ENCODE measurements around the gene CHMP1A.

CHMP1A gene

DNA sequence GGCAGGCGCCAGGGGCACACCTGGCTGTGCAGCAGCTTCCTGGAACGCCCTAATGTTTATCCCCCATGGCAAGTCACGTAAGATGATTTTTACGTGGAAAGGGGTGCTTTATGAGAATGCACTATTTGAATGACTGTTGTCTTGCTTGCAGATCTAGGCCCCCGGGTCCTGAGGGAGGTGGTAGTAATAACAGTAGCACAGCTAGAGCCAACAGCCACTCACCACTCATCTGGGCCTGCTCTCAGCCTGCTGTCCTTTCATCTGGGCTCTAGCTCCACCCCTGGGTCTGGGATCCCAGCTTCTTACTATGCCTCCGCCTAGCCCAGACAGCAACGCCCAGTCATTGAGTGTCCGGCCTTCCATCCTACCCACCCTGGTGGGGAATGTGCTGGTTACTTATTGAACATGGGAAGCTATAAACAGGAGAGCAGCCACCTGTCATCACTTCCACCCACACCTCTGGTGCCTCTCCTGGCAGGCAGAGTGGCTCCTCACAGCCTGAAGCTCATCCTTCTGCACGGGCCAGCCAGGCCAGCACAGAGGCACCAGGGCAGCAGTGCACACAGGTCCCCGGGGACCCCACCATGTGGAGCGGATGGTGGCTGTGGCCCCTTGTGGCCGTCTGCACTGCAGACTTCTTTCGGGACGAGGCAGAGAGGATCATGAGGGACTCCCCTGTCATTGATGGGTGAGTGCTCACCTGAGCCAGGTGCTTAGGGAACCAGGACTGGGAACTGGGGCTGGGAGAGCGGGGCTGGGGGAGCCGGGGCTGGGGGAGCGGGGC is 27.5 kb downstream of the CHMP1A start:
- no peaks in the 10 kb centered on the region for H3K36me3 ChIP-seq (ENCODE audit: control insufficient read depth, insufficient read depth, low read length)
- no peaks in the 10 kb centered on the region; the same call in 1 of the 2 replicates for H3K27me3 ChIP-seq (replicated peaks; ENCODE audit: control insufficient read depth, insufficient read depth, low read length)
- no peak for DNase-seq (ENCODE audit: extremely low read depth, insufficient read length)
- no peak overlapping the region for H3K4me3 ChIP-seq (replicated peaks; ENCODE audit: low read depth, low read length)
- TF ChIP-seq, protein P1, sequence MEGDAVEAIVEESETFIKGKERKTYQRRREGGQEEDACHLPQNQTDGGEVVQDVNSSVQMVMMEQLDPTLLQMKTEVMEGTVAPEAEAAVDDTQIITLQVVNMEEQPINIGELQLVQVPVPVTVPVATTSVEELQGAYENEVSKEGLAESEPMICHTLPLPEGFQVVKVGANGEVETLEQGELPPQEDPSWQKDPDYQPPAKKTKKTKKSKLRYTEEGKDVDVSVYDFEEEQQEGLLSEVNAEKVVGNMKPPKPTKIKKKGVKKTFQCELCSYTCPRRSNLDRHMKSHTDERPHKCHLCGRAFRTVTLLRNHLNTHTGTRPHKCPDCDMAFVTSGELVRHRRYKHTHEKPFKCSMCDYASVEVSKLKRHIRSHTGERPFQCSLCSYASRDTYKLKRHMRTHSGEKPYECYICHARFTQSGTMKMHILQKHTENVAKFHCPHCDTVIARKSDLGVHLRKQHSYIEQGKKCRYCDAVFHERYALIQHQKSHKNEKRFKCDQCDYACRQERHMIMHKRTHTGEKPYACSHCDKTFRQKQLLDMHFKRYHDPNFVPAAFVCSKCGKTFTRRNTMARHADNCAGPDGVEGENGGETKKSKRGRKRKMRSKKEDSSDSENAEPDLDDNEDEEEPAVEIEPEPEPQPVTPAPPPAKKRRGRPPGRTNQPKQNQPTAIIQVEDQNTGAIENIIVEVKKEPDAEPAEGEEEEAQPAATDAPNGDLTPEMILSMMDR (IDR thresholded peaks at IDR 0.05; ENCODE audit: insufficient read depth, low read length, poor library complexity, severe bottlenecking): no peak

DNA sequence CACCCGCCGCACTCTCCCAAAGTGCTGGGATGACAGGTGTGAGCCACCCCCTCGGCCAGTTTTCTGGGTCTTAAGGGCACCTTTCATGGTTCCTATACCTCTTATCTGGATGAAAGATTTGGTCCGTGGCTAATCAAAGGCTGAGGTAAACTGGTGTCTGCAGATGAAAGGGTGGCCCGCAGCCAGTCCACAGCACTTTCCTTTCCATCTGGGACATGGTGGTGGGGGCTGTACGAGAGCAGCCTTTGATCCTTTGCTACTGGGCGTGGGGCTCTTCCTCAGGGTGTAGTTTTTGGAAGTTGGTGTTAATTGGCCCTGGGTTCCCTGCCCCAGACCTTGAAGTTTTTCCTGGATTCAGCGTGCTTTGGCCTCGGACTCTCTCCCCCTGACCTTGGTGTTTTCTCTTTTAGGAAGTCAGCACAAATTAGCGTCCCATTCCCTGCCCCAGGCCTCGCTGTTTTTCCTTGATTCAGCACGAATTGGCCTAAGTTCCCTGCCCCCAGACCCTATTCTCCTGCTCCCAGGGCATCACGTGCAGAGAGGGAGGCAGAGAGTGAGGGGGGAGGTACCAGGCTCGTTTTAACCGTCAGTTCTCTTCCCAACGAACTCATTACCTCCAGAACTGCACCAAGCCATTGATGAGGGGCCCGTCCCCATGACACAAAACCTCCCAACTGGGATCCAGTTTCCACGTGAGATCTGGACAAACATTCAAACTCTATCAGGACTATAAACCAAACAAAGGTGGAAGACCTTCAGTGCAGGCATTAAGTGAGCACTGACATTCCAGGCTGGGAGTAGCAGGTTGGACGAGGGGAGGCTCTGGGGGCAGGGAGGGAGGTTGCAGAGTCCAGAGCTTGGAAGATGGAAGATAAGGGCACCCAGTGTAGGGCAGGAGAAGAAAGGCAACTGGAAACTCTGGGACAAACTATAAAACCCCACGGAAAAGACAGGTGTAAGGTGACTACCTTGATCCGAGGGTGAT is 32.4 kb downstream of the CHMP1A start:
- Histone ChIP-seq H3K4me3 (replicated peaks; ENCODE audit: low read depth, low read length) (no peak overlapping the region), H3K27me3 (replicated peaks; ENCODE audit: control insufficient read depth, insufficient read depth, low read length) (no peaks in the 10 kb centered on the region; the same call in 1 of the 2 replicates), H3K36me3 (ENCODE audit: control insufficient read depth, insufficient read depth, low read length) (no peaks in the 10 kb centered on the region)
- TF ChIP-seq, protein P1 (IDR thresholded peaks at IDR 0.05; ENCODE audit: insufficient read depth, low read length, poor library complexity, severe bottlenecking): no peak
- DNase-seq (ENCODE audit: extremely low read depth, insufficient read length): no peak

DNA sequence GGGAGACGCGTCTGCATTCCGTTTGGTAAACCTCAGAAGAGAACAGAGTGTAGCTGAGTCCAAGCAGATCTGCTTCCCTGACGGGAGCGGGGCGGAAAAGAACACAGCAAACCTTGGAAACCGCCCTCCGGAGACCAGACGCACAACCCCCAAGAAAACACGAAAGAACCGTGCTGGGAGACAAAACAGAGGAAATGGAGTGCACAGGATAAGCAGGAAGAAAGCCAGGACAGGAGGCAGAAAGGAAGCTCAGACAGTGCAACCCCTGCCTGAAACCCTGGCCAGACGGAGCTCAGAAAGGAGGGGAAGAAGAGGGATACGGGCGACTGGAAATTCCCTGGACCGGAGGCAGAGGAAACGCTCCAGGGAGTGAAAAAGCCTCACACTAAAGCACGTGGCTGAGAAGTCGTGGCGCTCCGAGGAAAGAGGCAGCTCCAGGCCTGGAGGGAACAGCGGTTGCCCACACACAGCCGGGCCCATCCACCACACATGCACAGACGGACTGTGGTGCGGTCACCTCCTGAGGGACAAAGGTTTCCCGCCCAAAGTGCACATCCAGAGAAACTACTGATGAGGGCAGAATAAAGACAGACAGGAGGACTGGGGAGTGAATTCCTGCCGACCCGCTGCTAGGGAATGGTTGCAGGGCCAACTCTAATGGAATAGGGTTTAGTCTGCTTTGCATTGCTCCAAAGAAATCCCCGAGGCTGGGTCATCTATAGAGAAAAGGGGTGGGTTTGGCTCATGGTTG is 33.8 kb downstream of the CHMP1A start:
- DNase-seq (ENCODE audit: extremely low read depth, insufficient read length): no peak
- H3K27me3 ChIP-seq (replicated peaks; ENCODE audit: control insufficient read depth, insufficient read depth, low read length): no peaks in the 10 kb centered on the region; the same call in 1 of the 2 replicates
- no peak overlapping the region for H3K4me3 ChIP-seq (replicated peaks; ENCODE audit: low read depth, low read length)

DNA sequence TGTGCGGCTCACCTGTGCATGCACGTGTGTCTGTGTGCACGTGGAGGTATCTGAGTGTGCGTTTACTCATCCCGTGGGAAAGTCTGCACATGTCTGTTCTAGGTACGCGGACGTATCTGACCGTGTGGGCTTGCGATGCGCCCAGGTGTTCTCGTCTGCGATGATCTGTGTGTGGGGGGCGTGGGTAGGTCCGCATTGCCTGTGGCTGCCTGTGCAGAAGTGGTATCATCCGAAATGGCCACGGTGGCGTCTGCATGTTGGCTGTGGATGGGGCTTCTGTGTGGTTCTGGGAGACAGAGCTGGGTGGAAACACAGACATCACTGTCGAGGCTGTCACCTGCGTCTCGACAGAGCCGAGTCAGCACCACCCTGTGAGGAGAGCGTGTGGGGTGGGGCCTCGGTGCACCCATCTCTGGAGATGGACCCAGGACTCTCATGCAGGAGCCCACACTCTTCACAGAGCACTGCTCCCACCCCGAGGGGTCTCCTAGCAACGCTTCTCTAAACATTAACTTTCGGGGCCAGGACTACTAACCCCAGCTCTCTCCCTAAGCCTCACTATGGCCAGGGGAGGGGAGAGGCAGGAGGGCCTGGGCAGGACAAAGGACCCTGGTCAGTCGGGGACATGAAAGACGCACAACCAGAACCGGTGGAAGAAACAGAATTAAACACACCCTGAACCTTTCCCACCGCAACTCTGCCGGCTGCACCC is 35.7 kb downstream of the CHMP1A start:
- H3K4me3 ChIP-seq (replicated peaks; ENCODE audit: low read depth, low read length): no peak overlapping the region

More for the DNA sequence above, 33.8 kb downstream of the CHMP1A start:
- TF ChIP-seq, protein P1 (IDR thresholded peaks at IDR 0.05; ENCODE audit: insufficient read depth, low read length, poor library complexity, severe bottlenecking): no peak
- no peaks in the 10 kb centered on the region for H3K36me3 ChIP-seq (ENCODE audit: control insufficient read depth, insufficient read depth, low read length)

More for the DNA sequence above, 35.7 kb downstream of the CHMP1A start:
- TF ChIP-seq, protein P1 (IDR thresholded peaks at IDR 0.05; ENCODE audit: insufficient read depth, low read length, poor library complexity, severe bottlenecking): no peak
- H3K27me3 ChIP-seq (replicated peaks; ENCODE audit: control insufficient read depth, insufficient read depth, low read length): no peaks in the 10 kb centered on the region; the same call in 1 of the 2 replicates
- no peaks in the 10 kb centered on the region for H3K36me3 ChIP-seq (ENCODE audit: control insufficient read depth, insufficient read depth, low read length)
- no peak for DNase-seq (ENCODE audit: extremely low read depth, insufficient read length)

Measured in GM06990 (cell line).